ENCODE data around the gene OR14C36.
A peak's percentile ranks its signal among the peaks of the same experiment; 100 is the strongest.
"Not testable (repeated sequence)": the region's sequence is repeated elsewhere in the genome, so short reads cannot be mapped to it uniquely, and the experiment has no call there.

OR14C36 gene, protein sequence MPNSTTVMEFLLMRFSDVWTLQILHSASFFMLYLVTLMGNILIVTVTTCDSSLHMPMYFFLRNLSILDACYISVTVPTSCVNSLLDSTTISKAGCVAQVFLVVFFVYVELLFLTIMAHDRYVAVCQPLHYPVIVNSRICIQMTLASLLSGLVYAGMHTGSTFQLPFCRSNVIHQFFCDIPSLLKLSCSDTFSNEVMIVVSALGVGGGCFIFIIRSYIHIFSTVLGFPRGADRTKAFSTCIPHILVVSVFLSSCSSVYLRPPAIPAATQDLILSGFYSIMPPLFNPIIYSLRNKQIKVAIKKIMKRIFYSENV

DNA sequence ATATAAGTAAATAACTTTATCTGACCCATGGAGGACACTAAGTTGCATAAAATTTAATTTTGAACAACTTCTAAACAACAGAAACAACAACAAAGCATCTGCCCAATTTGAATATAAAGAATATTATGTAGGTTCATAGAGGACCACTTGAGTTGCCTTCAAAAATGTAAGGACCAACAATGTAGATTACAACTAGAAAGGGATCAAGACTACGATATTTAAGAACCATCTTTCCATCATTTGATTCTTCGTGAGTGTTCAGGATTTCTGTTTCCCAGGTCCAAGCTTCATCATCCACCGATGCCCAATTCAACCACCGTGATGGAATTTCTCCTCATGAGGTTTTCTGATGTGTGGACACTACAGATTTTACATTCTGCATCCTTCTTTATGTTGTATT, at the start of gene OR14C36:
Gene OR14C36 (plus strand): TSS at position 301 of the 400 bp plus-strand sequence. CDS start 0 bp downstream, at position 301.
- DNase-seq: no peak

DNA sequence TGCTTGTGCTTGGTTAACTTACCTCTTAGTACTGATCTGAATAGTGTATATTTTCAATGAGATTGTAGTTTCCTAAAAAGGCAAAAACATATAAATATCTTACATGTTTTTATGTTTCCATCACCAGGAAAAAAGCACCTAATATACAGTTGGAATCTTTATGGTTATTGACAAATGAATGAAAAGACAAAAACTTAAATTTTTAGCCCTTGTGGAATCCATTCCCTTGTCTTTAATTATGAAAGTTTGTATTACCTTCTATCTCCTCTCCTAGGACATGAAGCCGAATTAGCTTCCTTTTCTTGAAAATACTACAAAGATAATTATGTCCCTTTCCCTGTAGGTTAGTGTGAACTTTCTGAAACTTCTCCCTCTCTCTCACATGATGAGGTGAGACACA, 45.3 kb upstream of the OR14C36 start, which contains the start of gene OR2T12:
Gene OR2T12 (minus strand): TSS at position 101 of the 400 bp plus-strand sequence. CDS start 7,846 bp downstream, outside the sequence.
- no peak for DNase-seq

DNA sequence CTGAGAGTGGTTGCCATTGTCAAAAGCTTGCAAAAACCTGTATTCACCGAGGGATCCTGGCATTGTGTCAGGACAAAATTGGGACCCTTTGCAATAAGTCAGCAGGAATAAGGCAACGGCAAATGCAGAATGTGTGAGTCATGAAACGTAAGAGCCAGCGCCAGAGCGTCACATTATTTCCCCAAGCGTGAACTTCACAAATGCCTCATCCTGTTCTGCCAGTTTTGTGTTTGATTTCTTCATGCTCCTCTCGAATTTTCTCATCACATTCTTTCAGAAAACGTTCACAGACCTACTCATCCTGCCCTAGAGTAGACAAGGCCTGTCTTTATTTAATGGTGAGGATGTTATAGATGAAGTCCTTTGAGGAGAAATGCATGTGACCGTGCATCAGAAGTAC, 42.9 kb upstream of the OR14C36 start:
- DNase-seq: not testable (repeated sequence)

DNA sequence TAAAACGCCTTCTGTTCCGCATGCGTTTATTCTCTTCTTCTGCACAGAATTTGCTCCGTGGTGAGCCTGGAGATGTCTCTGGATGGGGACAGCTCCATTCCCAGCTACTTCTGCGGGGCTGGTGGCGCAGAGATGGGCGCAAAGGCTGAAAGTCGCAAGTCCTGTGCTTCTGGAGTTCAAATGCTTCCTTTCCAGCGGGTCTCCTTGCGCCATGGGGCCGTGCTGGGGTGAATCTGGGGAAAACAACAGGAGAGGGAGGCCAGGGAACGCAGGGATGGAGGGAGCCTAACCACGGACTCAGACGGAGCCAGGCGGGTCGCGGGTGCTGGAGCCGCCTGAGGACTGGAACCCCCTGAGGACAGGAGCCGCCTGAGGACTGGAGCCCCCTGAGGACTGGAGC, 42.5 kb upstream of the OR14C36 start:
- no peak for DNase-seq

DNA sequence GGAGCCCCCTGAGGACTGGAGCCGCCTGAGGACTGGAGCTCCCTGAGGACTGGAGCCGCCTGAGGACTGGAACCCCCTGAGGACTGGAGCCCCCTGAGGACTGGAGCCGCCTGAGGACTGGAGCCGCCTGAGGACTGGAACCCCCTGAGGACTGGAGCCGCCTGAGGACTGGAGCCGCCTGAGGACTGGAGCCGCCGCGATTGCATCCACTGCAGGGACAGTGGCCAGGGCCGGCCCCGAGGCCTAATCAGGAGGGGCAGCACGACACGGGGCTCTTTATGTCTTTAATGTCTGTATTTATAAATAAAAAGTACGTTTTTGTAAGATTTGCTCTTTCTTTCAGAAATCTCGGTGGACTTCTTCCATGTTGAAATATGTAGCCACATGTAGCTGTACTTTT, 41.8 kb upstream of the OR14C36 start:
- DNase-seq: not testable (repeated sequence)

DNA sequence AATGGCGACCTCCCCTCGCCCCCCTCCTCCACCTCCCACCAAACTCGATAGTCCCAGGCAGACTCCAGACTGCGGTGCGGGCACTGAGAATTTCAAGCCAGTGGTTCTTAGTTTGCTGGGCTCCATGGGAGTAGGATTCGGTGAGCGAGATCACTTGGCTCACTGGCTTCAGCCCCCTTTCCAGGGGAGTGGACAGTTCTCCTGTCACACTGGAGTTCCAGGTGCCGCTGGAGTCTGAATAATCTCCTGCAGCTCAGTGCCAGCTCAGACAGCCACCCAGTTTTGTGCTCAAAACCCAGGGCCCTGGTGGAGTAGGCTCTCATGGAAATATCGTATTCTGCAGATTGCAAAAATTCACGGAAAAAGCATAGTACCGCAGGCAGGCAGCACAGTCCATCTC, 31.8 kb upstream of the OR14C36 start:
- DNase-seq: no peak

DNA sequence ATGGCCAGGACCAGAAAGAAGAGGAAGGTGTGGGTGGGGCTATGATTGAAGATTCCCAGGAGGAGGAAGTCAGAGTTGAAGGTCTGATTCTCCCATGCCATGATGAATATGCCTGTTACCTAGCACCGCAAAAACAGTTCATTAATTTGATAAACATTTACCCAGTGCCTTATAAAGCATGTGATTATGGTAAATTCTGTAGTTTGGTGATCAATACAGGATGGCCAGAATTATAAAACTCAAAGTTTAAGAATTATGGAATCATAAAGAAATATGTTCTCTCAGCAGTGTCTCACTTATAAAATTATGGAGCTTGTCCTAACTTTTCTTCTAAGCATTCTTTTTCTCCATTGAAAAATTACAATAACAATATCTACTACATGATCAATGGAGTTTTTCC, 24.1 kb upstream of the OR14C36 start, which contains the start of gene OR2M7:
Gene OR2M7 (minus strand): TSS at position 101 of the 400 bp plus-strand sequence. CDS start 0 bp downstream, at position 101.
- DNase-seq: no peak

DNA sequence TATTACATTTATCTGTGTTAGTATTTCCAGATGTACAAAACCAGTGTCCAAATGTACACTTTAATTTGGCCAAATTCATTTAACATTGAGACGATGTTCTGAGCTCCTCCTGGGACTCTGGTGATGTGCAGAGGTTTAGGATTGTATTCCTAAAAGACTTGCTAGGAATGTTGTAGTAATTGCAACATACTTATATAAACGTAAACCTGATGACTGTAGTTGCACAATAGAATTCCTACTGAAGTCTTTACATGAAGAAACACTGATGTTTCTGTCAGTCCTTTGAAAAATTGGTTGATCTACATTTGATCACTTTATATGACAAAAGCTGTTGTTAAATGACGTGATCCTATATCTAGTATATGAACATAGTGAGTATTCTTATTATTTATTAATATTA, 5.1 kb upstream of the OR14C36 start:
- DNase-seq: no peak

DNA sequence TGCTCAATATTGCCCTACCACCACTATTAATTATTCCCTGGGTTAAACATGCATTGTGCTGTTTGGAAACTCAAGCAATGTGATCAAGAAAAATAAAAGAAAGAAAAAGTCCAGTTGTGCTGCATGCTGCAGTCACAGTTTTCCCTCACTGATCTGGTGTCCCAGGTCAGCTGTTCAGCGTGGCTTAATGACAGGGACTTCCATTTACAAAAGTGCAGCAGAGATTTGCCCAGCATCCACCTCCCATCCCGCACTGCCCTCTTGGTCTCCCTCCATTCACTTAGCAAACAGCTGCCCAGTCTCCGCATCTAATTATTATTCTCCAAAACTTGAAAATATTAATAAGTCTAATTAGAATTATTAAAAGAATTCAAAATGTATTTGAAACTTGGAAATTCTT, 10.8 kb downstream of the OR14C36 start:
- DNase-seq: no peak

DNA sequence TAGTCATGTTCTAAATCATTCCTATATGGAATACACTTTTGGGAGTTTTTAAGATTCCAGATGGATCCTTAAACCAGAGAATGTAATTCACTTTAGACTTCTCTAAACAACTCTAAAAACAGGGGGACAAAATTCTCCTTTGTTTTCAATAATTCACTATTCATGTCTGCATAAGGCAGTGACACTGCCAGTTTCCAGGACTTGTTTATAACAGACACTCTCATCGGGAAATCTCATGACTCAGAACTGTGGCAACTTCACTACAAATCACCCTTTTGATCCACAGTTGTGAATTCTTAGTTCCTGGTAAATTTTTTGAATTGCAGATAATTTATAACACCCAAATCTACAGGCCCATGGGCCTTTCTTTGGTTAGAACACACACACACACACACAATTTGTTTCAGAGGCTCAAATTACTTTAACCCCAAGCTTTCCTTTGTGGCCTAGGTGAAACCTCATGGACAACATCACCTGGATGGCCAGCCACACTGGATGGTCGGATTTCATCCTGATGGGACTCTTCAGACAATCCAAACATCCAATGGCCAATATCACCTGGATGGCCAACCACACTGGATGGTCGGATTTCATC, 12.6 kb downstream of the OR14C36 start, which contains the start of gene OR2T4:
Gene OR2T4 (plus strand): TSS at position 545 of the 595 bp plus-strand sequence. CDS start 0 bp downstream, at position 545.
- DNase-seq: no peak

DNA sequence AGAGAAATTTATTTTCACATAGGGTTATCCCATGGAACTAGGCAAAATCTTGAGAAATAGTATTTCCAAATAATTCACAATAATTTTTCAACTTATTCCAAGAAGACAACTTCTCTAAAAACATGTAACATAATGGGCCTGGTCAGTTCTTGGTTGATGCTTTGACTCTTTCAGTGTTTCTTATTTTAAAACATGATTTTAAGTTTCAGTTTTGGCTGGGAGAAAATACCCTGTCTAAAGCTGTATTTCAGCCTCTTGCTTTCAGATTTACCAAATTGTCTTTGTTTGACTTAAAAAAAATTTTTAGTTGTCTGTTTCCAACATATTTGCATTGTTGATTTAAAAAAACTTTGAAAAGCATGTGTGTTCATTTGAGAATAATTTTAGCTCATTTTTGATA, 18.0 kb downstream of the OR14C36 start:
- DNase-seq: no peak

DNA sequence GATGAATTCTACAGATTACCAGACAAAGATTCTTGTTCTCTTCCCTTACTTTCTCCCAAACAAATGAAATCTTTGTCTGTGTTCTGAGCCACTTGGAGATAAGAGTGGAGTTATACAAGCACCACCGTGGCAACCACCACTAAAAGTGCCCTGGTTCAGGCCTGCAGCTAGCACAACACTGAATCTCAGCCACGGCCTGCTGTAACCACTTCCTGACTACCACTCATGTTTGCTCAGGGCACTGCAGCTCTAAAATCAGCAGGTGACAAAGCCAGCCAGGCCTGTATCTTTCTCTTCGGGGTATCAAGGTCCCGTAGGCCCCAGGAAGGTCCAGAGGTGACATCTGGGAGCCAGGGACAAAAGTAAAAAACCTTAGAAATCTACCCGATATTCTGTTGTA, 23.8 kb downstream of the OR14C36 start:
- peak; percentile 9 for DNase-seq

DNA sequence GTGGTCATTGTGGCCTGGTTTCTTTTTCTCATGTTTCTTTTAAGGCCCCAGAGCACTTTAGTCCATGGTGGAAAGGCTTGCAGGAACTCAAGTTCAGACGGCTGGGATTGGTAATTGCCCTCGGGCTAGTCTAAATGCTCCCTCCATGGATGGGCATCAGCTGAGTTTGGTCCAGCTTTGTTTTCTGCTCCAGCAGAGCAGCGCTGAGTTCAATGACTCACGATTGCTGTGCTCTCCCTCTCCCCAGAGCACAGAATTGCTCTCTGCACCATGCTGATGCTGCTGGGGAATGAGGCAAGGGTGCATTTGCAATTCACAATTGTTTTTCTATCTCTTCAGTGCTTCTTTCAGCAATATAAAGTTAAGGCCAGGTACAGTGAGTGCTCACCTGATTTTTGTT, 25.2 kb downstream of the OR14C36 start:
- no peak for DNase-seq

DNA sequence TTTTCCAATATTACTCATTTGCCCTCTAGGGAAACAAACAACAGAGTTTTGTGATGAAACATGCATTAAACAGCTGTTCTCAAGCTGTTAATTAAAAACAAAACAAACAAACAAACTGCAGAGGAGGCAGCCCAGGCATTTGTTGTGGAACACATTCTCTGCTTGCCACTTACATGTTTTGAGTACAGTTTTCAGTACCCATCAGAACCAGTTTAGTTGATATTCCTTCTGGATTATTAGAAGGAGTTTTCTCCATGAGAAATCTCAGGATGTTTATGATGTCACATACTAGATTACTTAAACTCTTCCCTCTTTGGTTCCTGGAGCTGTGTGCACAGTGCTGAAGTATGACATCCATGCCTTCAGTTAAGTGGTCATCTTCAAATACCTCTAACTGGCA, 26.9 kb downstream of the OR14C36 start, which contains the start of gene OR2T6:
Gene OR2T6 (plus strand): TSS at position 301 of the 400 bp plus-strand sequence. CDS start 11,863 bp downstream, outside the sequence.
- no peak for DNase-seq

DNA sequence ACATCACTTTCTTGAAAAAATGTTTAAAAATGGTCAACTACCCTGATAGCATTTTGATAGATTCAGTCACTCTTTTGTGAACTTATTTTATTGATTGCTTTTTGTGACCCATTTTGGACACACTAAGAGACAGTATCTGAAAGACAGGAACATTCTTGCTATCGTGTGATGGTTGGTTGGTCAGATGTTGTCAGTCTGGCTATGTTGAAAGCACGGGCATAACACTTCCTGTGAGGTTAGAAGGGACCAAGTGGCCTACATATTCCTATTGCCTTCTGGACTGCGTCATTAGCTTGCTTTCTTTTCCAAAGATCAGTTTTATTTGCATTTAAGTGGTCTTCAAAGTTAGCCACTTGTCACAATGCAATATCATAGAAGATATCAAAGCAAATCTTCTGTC, 28.3 kb downstream of the OR14C36 start:
- DNase-seq: no peak

DNA sequence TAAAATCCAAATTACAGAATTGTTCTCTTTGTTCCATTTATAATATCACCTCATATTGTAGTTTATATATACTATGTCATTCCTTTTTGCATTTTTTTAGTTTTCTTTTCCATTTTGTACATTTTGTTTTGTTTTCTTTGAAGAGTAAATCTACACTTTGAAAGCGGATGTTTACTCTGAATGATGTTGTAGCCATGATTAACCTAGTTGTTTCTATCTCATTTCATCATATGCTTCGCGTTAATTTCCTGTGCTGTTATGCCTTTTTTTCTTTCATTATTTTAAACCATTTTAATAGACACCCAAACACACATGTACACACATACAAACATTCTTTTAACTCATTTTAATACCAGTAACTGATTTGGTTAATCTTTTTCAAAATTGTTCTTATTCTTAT, 32.3 kb downstream of the OR14C36 start:
- no peak for DNase-seq

DNA sequence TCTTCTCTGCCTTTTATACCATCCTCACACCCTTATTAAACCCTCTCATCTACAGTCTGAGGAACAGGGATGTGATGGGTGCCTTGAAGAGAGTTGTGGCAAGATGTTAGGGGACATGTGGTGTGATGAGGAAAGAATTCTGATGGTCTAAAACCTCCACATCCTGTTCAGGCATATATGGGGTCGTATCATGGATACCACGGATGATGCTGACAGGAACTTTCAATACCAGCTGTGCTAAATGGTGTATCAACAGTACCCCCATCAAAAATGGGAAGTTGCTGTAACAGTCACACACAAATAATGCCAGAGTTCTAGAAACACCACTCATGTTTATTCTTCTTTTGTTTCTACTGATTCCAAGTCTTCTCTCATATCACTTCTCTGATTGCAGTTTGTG, 39.9 kb downstream of the OR14C36 start:
- no peak for DNase-seq

DNA sequence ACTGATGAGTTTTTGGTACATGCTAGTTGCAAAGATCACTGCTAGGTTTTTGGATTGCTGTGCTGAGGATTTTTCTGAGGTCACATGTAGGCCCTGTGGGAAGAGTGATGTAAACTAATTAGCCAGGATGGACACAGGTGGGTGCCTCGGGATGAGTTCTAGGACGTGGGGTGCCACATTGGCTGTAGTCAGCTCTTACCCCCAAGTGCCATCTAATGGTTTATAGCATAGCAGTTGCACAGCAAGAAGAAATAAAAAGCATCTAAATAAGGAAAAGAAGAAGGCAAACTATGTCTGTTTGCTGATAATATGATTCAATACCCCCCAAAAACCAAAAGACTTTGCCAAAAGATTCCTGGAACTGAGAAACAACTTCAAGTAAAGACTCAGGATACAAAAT, 44.5 kb downstream of the OR14C36 start:
- no peak for DNase-seq

Measured in stimulated activated CD4-positive, alpha-beta T cell treated with anti-CD3 and anti-CD28 coated beads, Interleukin-15, amount 100 ng/mL, for 24 hours (primary cell).